Upper lobe of left lung (tissue), 4 donors: ENCODE measurements around the gene SCLY.

Experiments
- POLR2AphosphoS5 ChIP-seq, 2 donors: sonication (generic); formaldehyde crosslinking; IDR thresholded peaks; one replicate each; pipeline ENCODE4 v1.5.1; 2017; ENCODE audit warnings: antibody characterized with exemption in 2 of 2
- TF ChIP-seq, protein P1 (sequence below), 6 experiments: fragments of 450-650 bp in 4 of 6; fragments of 200-600 bp in 2 of 6; sonication (generic) in 2 of 6; IDR thresholded peaks; one replicate each; pipeline ENCODE4 v1.5.1; 2016 to 2019; ENCODE audit warnings: antibody characterized with exemption in 6 of 6

DNA sequence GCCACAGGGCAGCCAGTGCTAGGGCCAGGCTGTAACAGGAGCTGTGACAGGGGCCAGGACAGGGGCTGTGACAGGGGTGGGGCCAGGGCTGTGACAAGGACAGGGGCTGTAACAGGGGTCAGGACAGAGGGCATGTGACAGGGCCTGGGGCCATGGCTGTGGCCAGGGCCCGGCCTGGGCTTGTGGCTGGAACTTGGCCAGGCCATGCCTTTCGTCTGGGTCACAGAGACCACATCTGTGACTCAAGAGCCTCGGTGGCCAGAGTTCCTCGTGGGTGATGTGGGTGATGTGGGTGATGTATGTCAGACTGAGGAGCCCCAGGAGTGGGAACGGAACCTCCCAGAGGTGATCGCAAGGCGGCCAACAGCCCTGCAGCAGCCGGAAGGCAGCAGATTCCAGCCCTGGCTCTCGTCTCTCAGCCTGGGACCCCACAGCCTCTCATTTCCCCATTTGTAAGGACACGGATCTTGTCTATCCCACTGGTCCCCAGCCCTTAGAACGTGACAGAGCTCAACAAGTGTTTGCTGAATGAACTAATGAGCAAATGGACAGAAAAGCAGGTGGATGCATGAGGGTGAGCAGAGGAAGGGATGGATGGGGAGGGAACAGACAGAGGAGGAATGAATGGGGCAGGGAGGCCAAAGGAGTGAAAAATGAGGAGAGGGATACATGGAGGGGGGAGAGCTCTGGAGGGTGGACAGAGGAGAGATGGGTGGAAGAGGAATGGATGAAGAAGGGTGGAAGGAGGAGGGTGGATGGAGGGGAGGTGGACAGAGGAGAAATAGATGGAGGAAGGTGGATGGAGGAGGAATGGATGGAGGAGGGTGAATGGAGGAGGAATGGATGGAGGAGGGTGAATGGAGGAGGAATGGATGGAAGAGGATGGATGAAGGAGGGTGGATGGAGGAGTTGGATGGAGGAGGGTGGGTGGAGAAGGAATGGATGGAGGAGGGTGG lies 56.7 kb downstream of the SCLY start:
- TF ChIP-seq, protein P1, sequence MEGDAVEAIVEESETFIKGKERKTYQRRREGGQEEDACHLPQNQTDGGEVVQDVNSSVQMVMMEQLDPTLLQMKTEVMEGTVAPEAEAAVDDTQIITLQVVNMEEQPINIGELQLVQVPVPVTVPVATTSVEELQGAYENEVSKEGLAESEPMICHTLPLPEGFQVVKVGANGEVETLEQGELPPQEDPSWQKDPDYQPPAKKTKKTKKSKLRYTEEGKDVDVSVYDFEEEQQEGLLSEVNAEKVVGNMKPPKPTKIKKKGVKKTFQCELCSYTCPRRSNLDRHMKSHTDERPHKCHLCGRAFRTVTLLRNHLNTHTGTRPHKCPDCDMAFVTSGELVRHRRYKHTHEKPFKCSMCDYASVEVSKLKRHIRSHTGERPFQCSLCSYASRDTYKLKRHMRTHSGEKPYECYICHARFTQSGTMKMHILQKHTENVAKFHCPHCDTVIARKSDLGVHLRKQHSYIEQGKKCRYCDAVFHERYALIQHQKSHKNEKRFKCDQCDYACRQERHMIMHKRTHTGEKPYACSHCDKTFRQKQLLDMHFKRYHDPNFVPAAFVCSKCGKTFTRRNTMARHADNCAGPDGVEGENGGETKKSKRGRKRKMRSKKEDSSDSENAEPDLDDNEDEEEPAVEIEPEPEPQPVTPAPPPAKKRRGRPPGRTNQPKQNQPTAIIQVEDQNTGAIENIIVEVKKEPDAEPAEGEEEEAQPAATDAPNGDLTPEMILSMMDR (IDR thresholded peaks at IDR 0.05): no peak
- TF ChIP-seq POLR2AphosphoS5 (IDR thresholded peaks at IDR 0.05): no peak
